Karpas-422 (cell line): ENCODE measurements around the gene TULP4. TPM values are rescaled to one million over a fixed set of nuclear protein-coding genes. Genes with fewer than 3 reads are reported as not detected.

ENCODE experiments used
- DNase-seq: peaks from one replicate; pipeline ENCODE4 v3.0.0-alpha.2; 2015
- H2AFZ ChIP-seq: fragments of 200-600 bp; sonication (generic); 2 replicates; pipeline ENCODE4 v1.6.1; 2014; ENCODE audit warnings: antibody characterized with exemption, low read length, mixed read lengths
- H3K27ac ChIP-seq: fragments of 200-600 bp; sonication (generic); 2 replicates; pipeline ENCODE4 v1.5.1; 2014; ENCODE audit warnings: mild to moderate bottlenecking, low read length, moderate library complexity
- H3K27me3 ChIP-seq: fragments of 200-600 bp; sonication (generic); 2 replicates; pipeline ENCODE4 v1.6.1; 2014; ENCODE audit warnings: low read length, mixed read lengths
- H3K36me3 ChIP-seq: fragments of 200-600 bp; sonication (generic); 2 replicates; pipeline ENCODE4 v1.6.1; 2014; ENCODE audit warnings: low read length, mixed read lengths; ENCODE audit not compliant: insufficient read depth
- H3K4me1 ChIP-seq: fragments of 200-600 bp; sonication (generic); 2 replicates; pipeline ENCODE4 v1.6.1; 2014; ENCODE audit warnings: mild to moderate bottlenecking, low read length, mixed read lengths
- H3K4me2 ChIP-seq: fragments of 200-600 bp; sonication (generic); 2 replicates; pipeline ENCODE4 v1.6.1; 2014; ENCODE audit warnings: low read length, low read depth, mild to moderate bottlenecking; ENCODE audit not compliant: poor library complexity, severe bottlenecking
- H3K4me3 ChIP-seq: fragments of 200-600 bp; sonication (generic); 2 replicates; pipeline ENCODE4 v1.5.1; 2014; ENCODE audit warnings: mild to moderate bottlenecking, antibody characterized with exemption, low read length, mixed read lengths
- H3K79me2 ChIP-seq: fragments of 200-600 bp; sonication (generic); 2 replicates; pipeline ENCODE4 v1.6.1; 2014; ENCODE audit warnings: mild to moderate bottlenecking, low read length, mixed read lengths
- H3K9ac ChIP-seq: fragments of 200-600 bp; sonication (generic); 2 replicates; pipeline ENCODE4 v1.6.0; 2014; ENCODE audit warnings: low read length
- H3K9me2 ChIP-seq: fragments of 200-600 bp; sonication (generic), shearing (Covaris generic); replicated peaks from 2 replicates; pipeline ENCODE4 v1.6.0; 2014; ENCODE audit warnings: mild to moderate bottlenecking, low read length, moderate library complexity; ENCODE audit not compliant: insufficient read depth
- H3K9me3 ChIP-seq: fragments of 300-700, 200-600 bp; sonication (generic); 2 replicates; pipeline ENCODE4 v1.6.1; 2014; ENCODE audit warnings: low read length, mixed read lengths
- H4K20me1 ChIP-seq: fragments of 200-600 bp; sonication (generic); 2 replicates; pipeline ENCODE4 v1.6.1; 2014; ENCODE audit warnings: mild to moderate bottlenecking, antibody characterized with exemption, low read length, low read depth; ENCODE audit not compliant: insufficient read depth
- total RNA-seq: library from RNA; depleted of rRNA; stranded (reverse); fragments of >200 nt; shearing (Covaris generic); gene quantifications from 2 replicates; pipeline ENCODE4 v1.2.3, GENCODE V29; 2014; ENCODE audit warnings: low replicate concordance

TULP4 gene
- total RNA-seq, 1 experiment from 2014 or later = 112 TPM

GRCh38 chr6:158324136-158324535, 11.9 kb downstream of the TULP4 start:
- no peaks in the 10 kb centered on the region; the same call in 1 of the 2 replicates for H3K36me3 ChIP-seq
- H3K79me2 ChIP-seq = peaks cover 100% of the 10 kb centered on the region
- no peak overlapping the region for H3K4me2 ChIP-seq
- no peak for DNase-seq
- H4K20me1 ChIP-seq = no peaks in the 10 kb centered on the region; the same call in 1 of the 2 replicates
- H3K9ac ChIP-seq = no peak overlapping the region
- H2AFZ ChIP-seq = no peak overlapping the region
- H3K4me3 ChIP-seq = no peak overlapping the region
- peaks cover 81% of the 10 kb centered on the region for H3K4me1 ChIP-seq
- no peaks in the 10 kb centered on the region for H3K9me3 ChIP-seq
- peak overlapping the region; percentile 53; the same call in 1 of the 2 replicates for H3K27ac ChIP-seq
- H3K27me3 ChIP-seq = no peaks in the 10 kb centered on the region
- no peaks in the 10 kb centered on the region for H3K9me2 ChIP-seq

GRCh38 chr6:158327211-158327610, 14.9 kb downstream of the TULP4 start:
- H3K9me3 ChIP-seq = no peaks in the 10 kb centered on the region
- DNase-seq = no peak
- peak overlapping the region; percentile 64 for H3K27ac ChIP-seq
- H3K4me2 ChIP-seq = peak overlapping the region; percentile 30
- H3K4me3 ChIP-seq = no peak overlapping the region
- no peak overlapping the region for H2AFZ ChIP-seq
- H4K20me1 ChIP-seq = no peaks in the 10 kb centered on the region
- H3K9ac ChIP-seq = 0 out of 2 replicates have a peak overlapping the region, but pooled peaks have one; percentile 13
- peaks cover 14% of the 10 kb centered on the region for H3K36me3 ChIP-seq
- no peaks in the 10 kb centered on the region for H3K27me3 ChIP-seq
- H3K9me2 ChIP-seq = no peaks in the 10 kb centered on the region
- H3K79me2 ChIP-seq = peaks cover 94% of the 10 kb centered on the region
- peaks cover 70% of the 10 kb centered on the region for H3K4me1 ChIP-seq

- Histone ChIP-seq H3K36me3 (peaks cover 25% of the 10 kb centered on the region), H3K4me3 (no peak overlapping the region), H3K9ac (no peak overlapping the region), H3K4me2 (no peak overlapping the region), H3K27ac (no peak overlapping the region; the same call in 1 of the 2 replicates), H4K20me1 (no peaks in the 10 kb centered on the region), H3K9me2 (no peaks in the 10 kb centered on the region), H3K27me3 (no peaks in the 10 kb centered on the region), H3K4me1 (peaks cover 53% of the 10 kb centered on the region), H3K79me2 (peaks cover 93% of the 10 kb centered on the region), H2AFZ (no peak overlapping the region), H3K9me3 (no peaks in the 10 kb centered on the region; the same call in 1 of the 2 replicates)
- DNase-seq = no peak
Measured at GRCh38 chr6:158328952-158329351, 16.7 kb downstream of the TULP4 start.

GRCh38 chr6:158329531-158329930, 17.3 kb downstream of the TULP4 start:
- H3K27ac ChIP-seq = no peak overlapping the region
- peaks cover 93% of the 10 kb centered on the region for H3K79me2 ChIP-seq
- no peaks in the 10 kb centered on the region; the same call in 1 of the 2 replicates for H3K9me3 ChIP-seq
- peaks cover 47% of the 10 kb centered on the region for H3K4me1 ChIP-seq
- H4K20me1 ChIP-seq = no peaks in the 10 kb centered on the region
- H3K4me3 ChIP-seq = no peak overlapping the region
- no peak overlapping the region for H2AFZ ChIP-seq
- no peaks in the 10 kb centered on the region for H3K27me3 ChIP-seq
- peaks cover 28% of the 10 kb centered on the region for H3K36me3 ChIP-seq
- H3K9ac ChIP-seq = no peak overlapping the region
- H3K9me2 ChIP-seq = no peaks in the 10 kb centered on the region
- no peak for DNase-seq
- H3K4me2 ChIP-seq = no peak overlapping the region

- H3K9ac ChIP-seq = no peak overlapping the region
- no peak overlapping the region for H3K4me3 ChIP-seq
- H3K9me2 ChIP-seq = no peaks in the 10 kb centered on the region
- H3K27me3 ChIP-seq = no peaks in the 10 kb centered on the region
- no peaks in the 10 kb centered on the region; the same call in 1 of the 2 replicates for H3K9me3 ChIP-seq
- no peak overlapping the region for H3K4me2 ChIP-seq
- no peaks in the 10 kb centered on the region for H4K20me1 ChIP-seq
- no peak overlapping the region for H2AFZ ChIP-seq
- H3K27ac ChIP-seq = no peak overlapping the region
- peaks cover 42% of the 10 kb centered on the region for H3K4me1 ChIP-seq
- H3K79me2 ChIP-seq = peaks cover 91% of the 10 kb centered on the region
- peaks cover 30% of the 10 kb centered on the region for H3K36me3 ChIP-seq
- DNase-seq = no peak
Measured at GRCh38 chr6:158330016-158330415, 17.8 kb downstream of the TULP4 start.

- no peaks in the 10 kb centered on the region for H3K27me3 ChIP-seq
- no peaks in the 10 kb centered on the region; the same call in 1 of the 2 replicates for H3K9me3 ChIP-seq
- H2AFZ ChIP-seq = no peak overlapping the region
- peaks cover 20% of the 10 kb centered on the region for H3K4me1 ChIP-seq
- no peak overlapping the region for H3K27ac ChIP-seq
- H3K4me2 ChIP-seq = no peak overlapping the region
- no peak overlapping the region for H3K9ac ChIP-seq
- peaks cover 30% of the 10 kb centered on the region for H3K36me3 ChIP-seq
- H3K9me2 ChIP-seq = no peaks in the 10 kb centered on the region
- H3K79me2 ChIP-seq = peaks cover 85% of the 10 kb centered on the region
- no peak overlapping the region for H3K4me3 ChIP-seq
- no peaks in the 10 kb centered on the region for H4K20me1 ChIP-seq
- no peak for DNase-seq
Measured at GRCh38 chr6:158332237-158332636, 20.0 kb downstream of the TULP4 start.

- no peak overlapping the region for H3K27ac ChIP-seq
- H3K36me3 ChIP-seq = peaks cover 34% of the 10 kb centered on the region
- no peak overlapping the region for H3K4me2 ChIP-seq
- no peak for DNase-seq
- H2AFZ ChIP-seq = no peak overlapping the region
- H3K9me3 ChIP-seq = no peaks in the 10 kb centered on the region; the same call in 1 of the 2 replicates
- no peak overlapping the region for H3K4me3 ChIP-seq
- H3K9me2 ChIP-seq = no peaks in the 10 kb centered on the region
- no peaks in the 10 kb centered on the region for H3K27me3 ChIP-seq
- no peaks in the 10 kb centered on the region for H4K20me1 ChIP-seq
- H3K4me1 ChIP-seq = peaks cover 11% of the 10 kb centered on the region
- H3K79me2 ChIP-seq = peaks cover 85% of the 10 kb centered on the region
- no peak overlapping the region for H3K9ac ChIP-seq
Measured at GRCh38 chr6:158333094-158333493, 20.8 kb downstream of the TULP4 start.

- DNase-seq = no peak
- Histone ChIP-seq H3K4me3 (no peak overlapping the region), H3K9ac (no peak overlapping the region), H4K20me1 (no peaks in the 10 kb centered on the region), H3K36me3 (peaks cover 34% of the 10 kb centered on the region), H3K4me2 (no peak overlapping the region), H2AFZ (no peak overlapping the region), H3K9me3 (no peaks in the 10 kb centered on the region; the same call in 1 of the 2 replicates), H3K9me2 (no peaks in the 10 kb centered on the region), H3K79me2 (peaks cover 79% of the 10 kb centered on the region), H3K27ac (no peak overlapping the region; the same call in 1 of the 2 replicates), H3K27me3 (no peaks in the 10 kb centered on the region), H3K4me1 (no peaks in the 10 kb centered on the region)
Measured at GRCh38 chr6:158334534-158334933, 22.3 kb downstream of the TULP4 start.
